ENCODE results near the gene KIF20B. TPM values are rescaled to one million over a fixed set of nuclear protein-coding genes. Genes with fewer than 3 reads are reported as not detected.

KIF20B gene
- total and polyA plus RNA-seq, 2 of the 13 experiments (the other 11 are each of a cell fraction or from before 2014, with no cell fraction given): 3.5 to 38.6 TPM

- no peak for TF ChIP-seq ELK4 (CRISPR knock-in tag; IDR thresholded peaks at IDR 0.05; ENCODE audit: borderline replicate concordance)
- no peak for TF ChIP-seq MTF1 (CRISPR knock-in tag; IDR thresholded peaks at IDR 0.05)
- TF ChIP-seq RFXANK (CRISPR knock-in tag; IDR thresholded peaks at IDR 0.05): no peak
- no peak for TF ChIP-seq SCMH1 (CRISPR knock-in tag; IDR thresholded peaks at IDR 0.05; ENCODE audit: borderline replicate concordance)
- TF ChIP-seq ZBTB2 (CRISPR knock-in tag; IDR thresholded peaks at IDR 0.05; ENCODE audit: low read depth): no peak
- TF ChIP-seq ZNF326 (CRISPR knock-in tag; IDR thresholded peaks at IDR 0.05; ENCODE audit: borderline replicate concordance): no peak
- TF ChIP-seq ZNF589 (CRISPR knock-in tag; conservative IDR thresholded peaks at IDR 0.05): no peak
- no peak for TF ChIP-seq HNRNPK (IDR thresholded peaks at IDR 0.05; ENCODE audit: low read depth, low read length, poor library complexity, severe bottlenecking)
- no peak for TF ChIP-seq XBP1 (CRISPR knock-in tag; IDR thresholded peaks at IDR 0.05)
- TF ChIP-seq SIX4 (CRISPR knock-in tag; IDR thresholded peaks at IDR 0.05): no peak
- no peak for TF ChIP-seq KLF15 (CRISPR knock-in tag; IDR thresholded peaks at IDR 0.05; ENCODE audit: borderline replicate concordance)
- peak; percentile 38; the same call in 1 of the 2 replicates for TF ChIP-seq PHF8 (CRISPR knock-in tag; IDR thresholded peaks at IDR 0.05)
- no peak for TF ChIP-seq IRX3 (CRISPR knock-in tag; IDR thresholded peaks at IDR 0.05; ENCODE audit: borderline replicate concordance, low read depth)
- TF ChIP-seq CBX1 (IDR thresholded peaks at IDR 0.05; ENCODE audit: low read depth): no peak
- TF ChIP-seq TCF7L2 (IDR thresholded peaks at IDR 0.05; ENCODE audit: low read depth, low read length): peak; percentile 88
- TF ChIP-seq GTF3A (CRISPR knock-in tag; conservative IDR thresholded peaks at IDR 0.05): no peak
- TF ChIP-seq KLF16 (CRISPR knock-in tag; IDR thresholded peaks at IDR 0.05): no peak
- no peak for TF ChIP-seq ZNF512B (CRISPR knock-in tag; IDR thresholded peaks at IDR 0.05; ENCODE audit: borderline replicate concordance)
- TF ChIP-seq PCBP1 (IDR thresholded peaks at IDR 0.05; ENCODE audit: borderline replicate concordance, low read depth, low read length): no peak
- no peak for TF ChIP-seq HMGXB4 (CRISPR knock-in tag; IDR thresholded peaks at IDR 0.05; ENCODE audit: borderline replicate concordance in 1 of 2, low read depth in 1 of 2)
- TF ChIP-seq HES4 (CRISPR knock-in tag; IDR thresholded peaks at IDR 0.05; ENCODE audit: borderline replicate concordance): no peak
- TF ChIP-seq SALL2 (CRISPR knock-in tag; IDR thresholded peaks at IDR 0.05): no peak
- TF ChIP-seq ZNF335 (CRISPR knock-in tag; IDR thresholded peaks at IDR 0.05): no peak
- TF ChIP-seq ZNF841 (CRISPR knock-in tag; IDR thresholded peaks at IDR 0.05; ENCODE audit: borderline replicate concordance): no peak
Measured at GRCh38 chr10:89814278-89814677, 112.9 kb downstream of the KIF20B start (continued).
